Adipose tissue (tissue), 3 donors: ENCODE measurements around the gene TAOK3. TPM values are rescaled to one million over a fixed set of nuclear protein-coding genes. Genes with fewer than 3 reads are reported as not detected.
"Not testable (repeated sequence)": the region's sequence is repeated elsewhere in the genome, so short reads cannot be mapped to it uniquely, and the experiment has no call there.

Experiments
- H3K27ac ChIP-seq: one replicate; pipeline ENCODE4 v1.5.1; 2013; ENCODE audit warnings: low read depth, low read length
- WGBS, 3 donors: extraction: QIAGEN DNeasy Blood & Tissue Kit; methylation state at CpG; one replicate each; pipeline ENCODE4 v1.1.7; 2013; 5-methylcytosine and 5-hydroxymethylcytosine counted together
- polyA plus RNA-seq, 3 donors: library from polyadenylated mRNA; stranded (reverse); fragments of 200-250 nt; gene quantifications; one replicate each; pipeline ENCODE4 v1.2.3, GENCODE V29; 2013
- donor health status: healthy with polysubstance abuse.
- donor health status: Bipolar disorder and iron deficiency.
- donor health status: healthy.

TAOK3 gene
- polyA plus RNA-seq: 10 to 100 TPM in 2 of 3 donors, 1 to 10 TPM in 1; 7.9 to 16.4 (median 12.0) TPM

DNA sequence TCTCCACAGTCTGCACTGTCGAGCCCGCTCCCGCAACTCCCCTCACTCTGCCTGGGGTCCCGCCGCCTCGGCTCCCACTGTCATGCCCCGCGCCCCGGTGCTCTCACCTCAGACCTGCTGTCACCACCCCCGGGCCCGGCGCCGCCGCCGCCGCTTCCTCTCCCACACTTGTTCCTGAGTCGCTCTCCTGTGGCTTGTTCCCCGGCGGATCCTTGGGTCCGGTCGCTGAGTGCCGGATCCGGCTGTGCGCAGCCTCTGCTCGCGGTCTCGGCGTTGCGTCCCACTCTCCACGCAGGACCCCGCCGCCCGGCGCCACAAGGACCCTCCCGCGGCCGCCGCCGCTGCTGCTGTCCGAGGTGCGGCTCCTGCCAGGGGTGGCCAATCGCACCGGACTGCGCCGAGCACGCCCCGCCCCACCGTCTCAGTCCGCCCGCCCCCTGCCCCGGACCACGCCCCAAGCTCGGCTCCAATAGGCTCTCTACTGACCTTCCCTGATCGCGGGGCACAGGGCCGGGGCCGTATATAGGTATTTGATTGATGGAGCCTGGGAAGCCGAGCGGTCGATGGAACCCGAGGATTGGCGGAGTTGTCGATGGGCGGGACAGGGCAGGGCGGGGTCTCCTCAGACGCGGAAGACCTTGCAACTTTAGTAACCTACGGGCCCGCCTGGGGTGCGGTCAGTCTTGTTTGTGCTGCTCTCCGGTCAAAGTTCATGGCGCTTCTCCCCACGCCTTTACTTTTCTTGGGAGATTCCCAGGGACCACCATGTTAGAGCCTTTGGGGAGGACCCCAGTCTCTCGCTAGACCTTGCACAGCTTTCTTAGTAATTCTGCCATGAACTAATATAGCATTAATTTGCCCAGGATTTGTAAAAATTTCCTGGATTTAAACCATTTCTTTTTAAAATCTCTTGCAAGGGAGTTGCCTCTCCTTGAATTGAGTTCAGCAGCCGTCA, at the start of gene TAOK3:
Gene TAOK3 (minus strand): TSS at position 367 of the 955 bp plus-strand sequence. CDS start 117,340 bp downstream, outside the sequence.
- WGBS, 3 donors: 1% methylated on average over 71 to 75 of the region's 75 CpGs
- no peak within 1 kb of the TSS for H3K27ac ChIP-seq

DNA sequence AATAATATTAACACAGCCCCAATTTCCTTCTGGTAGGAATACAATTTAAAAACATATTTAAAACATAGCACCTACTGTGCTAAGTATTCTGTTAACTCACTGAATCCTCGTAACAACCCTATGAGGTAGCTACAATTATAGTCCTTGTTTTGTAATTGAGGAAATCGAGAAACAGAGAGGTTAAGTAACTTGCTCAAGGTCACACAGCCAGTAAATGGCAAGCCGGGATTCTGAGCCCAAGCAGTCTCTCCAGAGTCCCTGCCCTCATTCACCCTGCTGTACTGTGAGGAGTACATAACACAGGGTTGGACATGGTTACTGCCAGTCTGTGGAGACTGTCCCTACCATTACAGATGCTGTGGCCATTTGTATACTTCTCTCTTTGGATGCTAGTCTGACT, 48.0 kb upstream of the TAOK3 start:
- no peak overlapping the region for H3K27ac ChIP-seq
- 75 to 98% (median 97%) methylated on average over 3 of the region's 3 CpGs for WGBS, 3 donors

DNA sequence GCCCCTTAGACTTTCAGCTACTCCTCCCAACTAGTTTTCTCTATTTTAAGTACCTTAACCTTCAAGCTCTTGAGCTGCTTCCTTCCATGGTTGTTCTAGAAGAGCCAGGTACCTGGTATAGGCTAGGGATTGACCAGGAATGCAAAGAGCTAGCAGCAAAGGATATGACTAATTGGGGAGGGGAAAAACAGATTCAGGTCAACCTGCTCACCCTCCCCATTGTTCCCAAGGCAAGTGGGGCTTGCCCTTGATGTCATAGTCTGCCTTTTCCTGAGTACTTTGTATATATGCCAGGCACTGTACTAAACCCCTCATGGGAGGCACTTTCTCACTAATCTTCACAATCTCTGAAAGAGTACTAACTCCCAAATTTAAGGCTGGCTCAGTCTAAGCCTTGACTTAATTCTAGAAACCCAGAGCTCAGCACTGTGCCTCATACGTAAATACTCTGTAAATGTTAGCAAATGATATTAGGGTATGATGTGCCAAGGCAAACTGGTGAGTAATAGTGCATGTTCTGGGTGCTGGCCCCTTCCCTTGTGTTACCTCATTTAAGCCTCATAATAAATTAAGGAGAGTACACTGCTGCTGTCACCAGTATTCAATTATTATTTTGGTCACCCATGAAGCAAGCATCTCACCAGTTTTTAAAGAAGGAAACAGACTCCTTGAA, 45.8 kb upstream of the TAOK3 start:
- 53 to 91% (median 87%) methylated on average over 1 of the region's 1 CpG for whole genome bisulfite sequencing, 3 donors
- no peak overlapping the region for H3K27ac ChIP-seq

DNA sequence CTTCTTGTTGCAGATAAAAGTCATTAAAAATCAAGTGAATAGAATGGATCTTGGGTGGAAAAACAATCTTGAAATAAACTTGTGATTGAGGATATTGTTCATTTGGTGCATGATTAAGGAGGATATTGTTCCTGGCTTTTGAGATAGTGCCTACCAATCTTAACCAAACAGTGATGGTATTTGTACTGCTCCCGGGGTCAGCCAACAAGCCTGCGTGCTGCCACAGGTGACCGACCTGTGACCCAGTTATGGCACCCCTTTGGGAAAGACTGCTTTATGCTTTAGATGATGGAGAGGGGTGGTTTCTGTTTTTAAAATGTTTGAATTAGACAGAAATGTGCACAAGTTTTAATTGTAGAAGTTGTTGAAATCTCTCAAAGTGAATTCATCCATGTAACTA, 45.2 kb upstream of the TAOK3 start:
- WGBS, 3 donors: 60 to 97% (median 93%) methylated on average over 3 of the region's 3 CpGs
- no peak overlapping the region for H3K27ac ChIP-seq

DNA sequence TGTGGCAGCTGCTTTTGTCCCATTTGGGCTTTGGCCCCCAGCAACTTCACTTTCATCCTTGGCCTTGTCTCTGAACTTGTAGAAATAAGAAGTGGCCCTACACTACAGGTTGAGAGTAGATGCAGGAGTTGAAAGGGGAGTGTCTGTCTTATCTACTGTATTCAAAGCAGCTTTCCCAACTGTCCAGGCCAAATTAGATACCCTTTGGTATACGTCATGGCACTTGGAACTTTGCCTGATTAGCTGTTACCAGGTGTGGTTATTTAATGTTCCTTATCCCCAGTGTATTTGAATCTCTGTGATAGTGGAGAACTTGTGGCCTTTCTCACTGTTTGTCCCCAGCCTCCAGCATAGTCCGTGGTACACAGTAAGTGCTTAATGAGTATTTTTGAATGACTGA, 37.1 kb upstream of the TAOK3 start:
- no peak overlapping the region for H3K27ac ChIP-seq
- 39 to 84% (median 79%) methylated on average over 2 of the region's 2 CpGs for WGBS, 3 donors

DNA sequence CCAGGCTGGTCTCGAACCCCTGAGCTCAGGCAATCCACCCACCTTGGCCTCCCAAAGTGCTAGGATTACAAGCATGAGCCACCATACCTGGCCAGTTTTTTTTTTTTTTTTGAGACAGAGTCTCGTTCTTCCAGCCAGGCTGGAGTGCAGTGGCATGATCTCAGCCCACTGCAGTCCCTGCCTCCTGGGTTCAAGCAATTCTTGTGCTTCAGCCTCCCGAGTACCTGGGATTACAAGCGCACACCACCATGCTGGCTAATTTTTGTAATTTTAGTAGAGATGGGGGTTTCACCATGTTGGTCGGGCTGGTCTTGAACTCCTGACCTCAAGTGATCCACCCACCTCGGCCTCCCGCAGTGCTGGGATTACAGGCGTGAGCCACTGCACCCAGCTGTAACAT, 35.5 kb upstream of the TAOK3 start:
- not testable (repeated sequence) for H3K27ac ChIP-seq
- WGBS, 3 donors: 91 to 96% (median 96%) methylated on average over 8 of the region's 8 CpGs

DNA sequence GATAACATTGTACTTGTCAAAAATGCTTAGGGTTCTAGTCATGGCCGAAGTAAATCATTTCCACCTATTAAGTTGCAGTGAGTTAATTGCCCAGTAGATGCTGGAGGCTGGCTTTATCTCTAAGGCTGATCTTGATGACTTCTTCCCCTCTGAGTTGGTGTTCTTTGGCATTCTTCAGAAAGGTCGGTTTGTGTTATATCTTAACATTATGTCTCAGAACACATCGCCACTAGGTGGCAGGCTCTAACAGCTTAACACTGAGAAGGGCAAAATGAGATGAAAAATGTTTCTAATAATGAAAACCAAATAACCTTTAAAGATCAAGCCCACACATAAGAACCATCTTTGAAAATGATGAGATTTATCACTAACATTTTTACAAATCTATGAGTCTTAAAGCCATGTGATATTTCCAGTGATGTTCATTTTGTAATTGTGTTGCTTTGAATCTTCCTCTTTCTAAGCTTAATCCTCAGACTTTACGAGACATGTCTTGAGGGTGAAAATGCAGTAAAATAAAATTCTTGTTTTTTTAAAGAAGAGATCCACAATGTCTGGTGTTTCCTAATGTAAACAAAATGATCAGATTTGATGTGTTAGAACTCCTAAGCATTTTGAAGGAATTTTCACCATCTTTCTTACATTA, 32.3 kb upstream of the TAOK3 start:
- 40 to 43% (median 42%) methylated on average over 4 of the region's 4 CpGs for WGBS, 3 donors
- H3K27ac ChIP-seq: no peak overlapping the region

DNA sequence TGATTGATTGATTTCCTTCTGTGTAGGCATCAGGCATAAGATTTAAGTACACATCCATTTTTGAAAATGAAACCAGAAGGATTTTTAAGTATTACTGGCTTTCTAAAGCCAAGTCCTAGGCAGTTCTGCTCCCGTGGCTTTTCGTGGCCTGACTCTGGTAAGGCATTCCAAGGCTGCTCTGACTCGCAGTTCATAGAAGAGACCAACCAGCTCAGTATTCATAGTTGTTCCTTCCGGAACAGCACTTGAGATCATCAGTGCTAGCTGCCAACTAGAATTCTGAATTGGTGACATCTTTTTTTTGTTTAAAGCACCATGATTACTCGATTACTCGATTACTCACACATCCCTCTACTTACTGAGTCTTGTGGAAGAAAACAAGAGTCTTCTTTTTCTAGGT, 29.5 kb upstream of the TAOK3 start:
- H3K27ac ChIP-seq: no peak overlapping the region
- 66 to 89% (median 72%) methylated on average over 6 of the region's 6 CpGs for WGBS, 3 donors

DNA sequence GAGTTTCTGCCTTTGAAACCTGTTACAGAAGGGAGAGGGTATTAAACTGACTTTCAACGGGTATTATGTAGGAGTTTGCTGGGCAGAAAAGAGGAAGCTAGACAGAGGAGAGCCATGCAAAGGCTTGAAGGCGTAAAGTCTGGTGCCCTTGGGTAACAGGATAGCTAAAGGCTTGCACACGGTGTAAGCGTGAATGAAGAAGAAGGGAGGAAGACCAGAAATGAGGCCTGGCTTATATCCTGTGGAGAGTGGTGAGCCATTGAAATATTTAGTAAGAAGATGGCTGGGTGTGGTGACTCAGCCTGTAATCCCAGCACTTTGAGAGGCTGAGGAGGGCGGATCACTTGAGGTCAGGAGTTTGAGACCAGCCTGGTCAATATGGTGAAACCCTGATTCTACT, 26.2 kb upstream of the TAOK3 start:
- WGBS, 3 donors: 70 to 94% (median 76%) methylated on average over 5 of the region's 5 CpGs

DNA sequence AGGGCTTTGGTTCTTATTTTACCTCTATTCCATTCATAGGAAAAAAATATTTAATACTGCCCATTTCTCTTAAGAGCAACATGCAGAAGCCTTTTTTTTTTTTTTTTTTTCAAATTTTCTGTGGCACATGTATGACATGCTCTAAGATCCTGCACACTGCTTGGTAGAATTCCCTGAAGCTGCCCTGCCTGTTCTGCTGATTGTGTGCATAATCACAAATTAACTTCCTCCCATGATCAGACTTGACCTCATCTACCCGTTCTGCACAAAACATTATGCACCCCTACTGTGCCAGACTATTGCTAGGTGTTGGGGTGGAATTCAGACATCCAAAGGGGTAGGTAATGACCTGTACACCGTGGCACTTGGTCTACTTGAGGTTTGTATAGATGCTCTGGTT, 25.8 kb upstream of the TAOK3 start:
- H3K27ac ChIP-seq: no peak overlapping the region
- WGBS, 3 donors: 76 to 84% (median 82%) methylated on average over 2 of the region's 2 CpGs

More for the DNA sequence above, 26.2 kb upstream of the TAOK3 start:
- H3K27ac ChIP-seq: no peak overlapping the region

DNA sequence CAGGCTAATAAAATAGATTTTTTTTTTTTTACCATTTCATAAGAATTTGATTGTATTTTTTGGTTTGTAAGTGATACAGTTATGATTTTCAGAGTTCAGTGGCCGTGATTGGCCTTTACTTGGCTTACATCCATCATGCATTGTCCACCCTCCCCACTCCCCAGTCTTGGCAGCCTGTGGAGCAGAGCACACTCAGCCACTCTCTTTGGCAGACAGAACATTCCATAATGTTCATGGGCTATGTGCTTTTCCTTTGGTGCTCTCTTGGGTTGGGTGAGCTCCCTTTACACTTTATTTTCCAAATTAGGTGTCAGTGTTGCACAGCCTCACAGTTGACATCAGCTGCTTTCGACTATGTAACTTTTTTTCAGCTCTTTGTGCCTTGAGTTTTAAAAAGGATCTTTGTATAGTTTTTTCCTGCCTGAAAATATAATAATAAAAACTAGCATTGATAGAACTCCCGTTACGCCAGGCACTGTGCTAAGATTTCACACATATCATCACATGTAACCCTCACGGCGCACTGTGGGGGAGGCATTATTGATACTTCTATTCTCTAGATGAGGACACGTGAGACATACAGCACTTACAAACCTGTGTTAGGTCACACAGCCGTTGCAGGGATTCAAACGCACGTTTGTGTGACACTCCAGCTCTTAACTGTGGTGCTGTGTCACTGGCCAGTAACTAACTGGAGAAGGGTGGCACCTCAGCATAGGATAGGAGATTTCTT, 25.2 kb upstream of the TAOK3 start:
- no peak overlapping the region for H3K27ac ChIP-seq
- 86 to 87% (median 86%) methylated on average over 10 of the region's 10 CpGs for whole genome bisulfite sequencing, 3 donors

DNA sequence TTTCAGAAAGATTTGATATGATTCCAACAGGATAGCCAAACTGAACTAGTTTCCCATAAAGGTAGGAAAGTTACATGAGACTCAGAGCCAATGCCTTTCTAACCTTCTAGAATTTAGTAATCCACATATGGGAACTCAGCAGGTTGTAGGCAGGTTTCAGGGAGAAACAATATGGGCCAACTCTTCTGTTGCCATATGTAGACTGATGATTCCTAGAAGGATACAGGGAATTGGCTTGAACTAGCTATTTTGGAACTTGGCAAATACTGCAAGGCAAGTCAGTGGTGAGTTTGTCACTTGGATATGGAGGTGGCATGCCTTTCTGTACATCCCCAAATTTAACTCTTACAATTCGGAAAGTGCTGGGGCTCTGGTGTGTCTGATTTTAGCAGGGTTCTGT, 19.1 kb upstream of the TAOK3 start:
- no peak overlapping the region for H3K27ac ChIP-seq
- 91 to 95% (median 95%) methylated on average over 1 of the region's 1 CpG for WGBS, 3 donors

DNA sequence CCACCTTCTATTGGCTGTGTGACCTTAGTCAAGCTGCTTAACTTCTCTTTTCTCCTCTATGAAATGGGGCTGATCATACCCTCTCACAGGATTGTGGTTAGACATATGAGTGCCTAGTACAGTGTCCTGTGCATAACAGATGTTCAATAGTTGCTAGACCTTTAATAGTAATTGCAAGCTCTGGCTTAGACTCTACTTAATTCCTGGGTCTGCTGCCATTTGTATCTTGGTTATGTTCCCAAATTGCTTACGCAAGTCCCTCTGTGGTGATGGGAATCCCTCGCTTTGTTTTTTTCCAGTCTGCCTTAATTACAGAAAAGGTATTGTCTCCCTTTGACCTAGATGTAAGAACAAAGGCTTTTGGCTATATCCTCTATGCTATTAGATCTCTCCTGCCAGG, 18.7 kb upstream of the TAOK3 start:
- no peak overlapping the region for H3K27ac ChIP-seq
- 62 to 80% (median 79%) methylated on average over 2 of the region's 2 CpGs for whole genome bisulfite sequencing, 3 donors

DNA sequence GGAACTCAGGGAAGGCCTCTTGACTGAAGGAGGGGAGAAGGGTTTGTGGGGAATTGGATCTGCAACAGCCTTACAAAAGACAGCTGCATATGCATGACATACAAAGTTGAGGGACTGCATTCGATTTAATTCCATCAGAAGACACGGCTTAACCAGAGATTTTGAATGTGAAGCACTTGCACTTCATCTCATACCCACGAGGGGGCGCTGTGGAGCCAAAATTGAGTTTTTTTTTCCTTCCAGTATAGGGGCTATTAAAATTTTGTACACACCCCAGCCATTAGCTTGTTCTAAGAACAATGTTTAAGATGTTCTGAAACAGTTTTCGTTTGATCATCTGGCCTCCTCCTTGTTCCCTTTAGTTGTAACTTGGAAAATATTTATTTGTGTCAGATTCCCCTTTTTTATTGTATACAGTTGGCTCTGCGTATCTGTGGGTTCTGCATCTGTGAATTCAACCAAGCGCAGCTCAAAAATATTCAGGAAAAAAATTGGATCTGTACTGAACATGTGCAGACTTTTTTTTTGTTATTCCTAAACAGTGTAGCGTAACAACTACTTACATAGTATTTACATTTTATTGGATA, 5.3 kb upstream of the TAOK3 start:
- WGBS, 3 donors: 34 to 36% (median 35%) methylated on average over 8 of the region's 8 CpGs
- no peak overlapping the region for H3K27ac ChIP-seq

DNA sequence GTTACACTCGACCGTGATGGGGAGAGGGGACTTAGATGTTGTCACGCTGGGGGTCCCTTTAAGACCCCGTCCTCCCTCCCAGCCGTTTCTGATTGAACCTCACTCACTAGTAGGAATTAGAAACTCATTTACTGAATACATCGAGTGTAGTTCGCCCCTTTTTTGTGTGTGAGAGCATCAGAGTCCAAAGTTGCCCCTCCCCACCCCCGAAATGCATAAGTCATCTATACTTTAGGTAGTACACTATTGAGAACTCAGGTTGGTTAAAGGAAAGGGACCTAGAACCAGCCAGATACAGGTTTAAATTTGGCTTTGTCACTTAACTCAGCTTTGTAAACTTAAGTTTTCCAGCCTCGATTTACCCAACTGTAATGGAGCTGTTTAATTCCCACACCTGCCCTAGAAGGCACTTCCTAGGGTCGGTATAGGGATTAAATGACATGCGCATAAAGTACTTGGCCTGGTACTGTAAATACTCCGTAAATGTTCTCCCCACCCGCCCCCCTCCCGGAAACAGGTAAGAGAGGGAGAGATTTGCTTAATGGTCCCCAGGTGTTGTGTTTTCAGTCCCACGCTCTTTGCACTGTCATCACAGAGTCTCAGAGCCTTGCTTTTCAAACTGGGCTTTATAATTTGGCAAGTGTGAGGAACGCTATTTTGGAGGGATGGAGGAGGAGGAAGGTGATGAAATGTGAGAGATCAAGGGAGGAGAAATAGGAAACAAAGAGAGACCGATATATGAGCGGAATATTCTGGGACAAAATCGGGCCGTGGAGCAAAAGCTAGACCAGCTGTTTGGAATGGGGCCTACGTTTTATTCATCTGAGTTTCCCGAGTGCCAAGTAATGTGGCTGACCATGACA, 4.5 kb upstream of the TAOK3 start:
- WGBS, 3 donors: 1 to 3% (median 2%) methylated on average over 22 of the region's 22 CpGs
- no peak overlapping the region for H3K27ac ChIP-seq

DNA sequence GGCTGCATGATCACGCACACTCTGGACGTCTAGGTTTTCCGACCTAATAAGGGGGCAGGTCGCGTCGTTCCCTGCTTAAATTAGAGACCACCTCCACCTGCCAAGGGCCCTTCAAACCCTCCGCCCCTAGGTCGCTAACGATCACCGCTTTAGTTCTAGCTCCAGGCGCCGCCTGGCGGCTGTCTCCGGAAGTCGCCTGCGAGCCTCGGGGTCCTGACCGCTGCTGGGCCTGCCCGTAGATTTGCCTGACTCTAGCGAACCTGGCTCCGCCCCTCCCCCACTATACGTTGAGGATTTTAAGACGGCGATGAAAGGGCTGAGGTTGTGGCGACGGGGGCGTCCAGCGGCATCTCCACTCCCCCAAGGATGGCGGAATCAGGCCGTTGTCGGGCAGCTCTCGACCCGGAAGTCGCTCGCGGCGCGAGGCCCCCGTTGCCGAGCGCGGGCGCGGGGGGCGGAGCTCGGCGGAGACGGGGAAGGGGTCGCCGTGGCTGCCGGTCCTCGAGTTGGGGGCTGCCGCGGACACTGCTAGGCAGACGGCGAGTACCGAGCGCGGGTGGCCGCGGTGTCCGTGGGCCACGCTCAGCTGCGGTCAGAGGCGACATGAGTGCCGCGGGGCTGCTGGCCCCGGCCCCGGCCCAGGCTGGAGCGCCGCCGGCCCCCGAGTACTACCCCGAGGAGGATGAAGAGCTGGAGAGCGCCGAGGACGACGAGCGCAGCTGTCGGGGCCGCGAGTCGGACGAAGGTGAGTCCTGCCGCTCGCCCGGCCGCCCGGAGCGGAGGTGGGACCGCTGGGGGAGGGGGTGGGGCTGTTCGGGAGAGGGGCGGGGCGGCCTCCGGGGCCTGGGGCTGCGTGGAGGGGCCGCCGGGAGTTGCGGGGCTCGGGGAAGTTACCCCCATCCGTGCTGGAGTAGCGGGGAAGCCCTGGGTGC, 3.6 kb upstream of the TAOK3 start, which contains the start of gene SUDS3:
Gene SUDS3 (plus strand): TSS at position 467 of the 932 bp plus-strand sequence. CDS start 137 bp downstream, at position 604.
- peak within 1 kb of the TSS; percentile 87 for H3K27ac ChIP-seq
- WGBS, 3 donors: 0 to 2% (median 1%) methylated on average over 74 to 102 of the region's 102 CpGs
